ENCODE measurements around the gene GTF2A1.

GTF2A1 gene

DNA sequence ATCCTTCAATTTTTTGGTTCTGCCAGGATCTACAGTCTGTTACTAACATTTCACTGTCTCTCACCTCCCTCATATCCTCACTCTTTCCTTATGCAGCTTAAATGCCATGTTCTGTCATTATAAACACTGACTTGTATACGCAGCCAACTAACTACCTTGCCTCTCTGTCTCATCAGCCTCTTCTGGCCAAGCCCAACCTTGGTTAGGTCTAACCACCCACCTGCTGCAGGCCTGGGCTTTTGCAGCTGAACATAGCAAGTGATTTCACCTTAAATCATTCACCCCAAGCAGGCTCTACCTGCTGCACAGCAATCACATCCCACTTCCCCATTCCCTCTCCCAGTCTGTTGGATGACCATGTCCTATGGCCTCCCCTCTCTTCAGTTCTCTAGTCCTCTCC lies 91.5 kb downstream of the GTF2A1 start:
- DNase-seq = no peak

DNA sequence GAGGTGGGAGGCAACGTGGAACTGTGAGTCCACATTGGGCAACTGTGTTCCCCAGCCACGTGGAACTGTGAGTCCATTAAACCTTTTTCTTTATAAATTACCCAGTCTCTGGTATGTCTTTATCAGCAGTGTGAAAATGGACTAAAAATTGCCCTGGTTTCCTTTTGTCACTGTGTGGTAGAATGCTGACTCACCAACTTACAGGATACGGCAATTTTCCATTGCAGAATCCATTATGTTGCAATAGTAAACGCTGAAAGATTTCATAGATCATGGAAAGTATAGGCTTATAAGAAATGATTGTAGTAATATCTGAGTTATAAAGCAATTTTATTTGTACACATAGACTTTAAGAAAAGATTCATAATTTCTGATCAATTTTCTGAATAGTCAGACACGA lies 93.0 kb downstream of the GTF2A1 start:
- DNase-seq = no peak

DNA sequence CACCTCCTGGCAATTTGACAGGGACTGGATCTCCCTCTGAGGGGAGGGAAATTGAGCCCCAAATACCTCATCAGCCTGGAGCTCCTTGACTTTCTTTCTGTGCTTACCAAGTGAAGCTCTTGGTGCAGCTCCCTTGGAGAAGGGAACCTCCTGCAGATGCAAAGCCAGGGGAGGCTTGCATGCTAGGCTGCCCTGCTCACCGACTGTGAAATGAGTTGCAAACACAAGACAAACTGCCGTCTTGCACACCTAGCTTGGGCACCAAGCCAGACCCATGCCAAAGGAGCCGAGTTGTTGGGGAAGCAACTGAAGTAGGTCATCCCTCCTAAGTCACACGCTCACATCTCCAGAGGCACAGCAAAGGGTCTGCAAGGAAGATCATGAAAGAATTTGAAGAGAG lies 95.2 kb downstream of the GTF2A1 start:
- DNase-seq = no peak
